Measurements from ENCODE around the gene OGG1.
A peak's percentile ranks its signal among the peaks of the same experiment; 100 is the strongest.
"Not testable (repeated sequence)": the region's sequence is repeated elsewhere in the genome, so short reads cannot be mapped to it uniquely, and the experiment has no call there.

OGG1 gene

GRCh38 chr3:9760779-9761505 lies 11.2 kb downstream of the OGG1 start:
- Histone ChIP-seq H2AFZ (ENCODE audit: low read depth, low read length) (no peak overlapping the region), H3K9me3 (ENCODE audit: low read length) (no peaks in the 10 kb centered on the region), H3K36me3 (ENCODE audit: insufficient read depth, low read length) (peaks cover 51% of the 10 kb centered on the region), H3K4me1 (ENCODE audit: insufficient read depth, low read length) (no peaks in the 10 kb centered on the region), H3K27me3 (ENCODE audit: insufficient read depth, low read length) (no peaks in the 10 kb centered on the region), H3K4me3 (ENCODE audit: low read length) (no peak overlapping the region)

- Histone ChIP-seq H3K9me3 (ENCODE audit: low read length) (no peaks in the 10 kb centered on the region), H2AFZ (ENCODE audit: low read depth, low read length) (no peak overlapping the region), H3K36me3 (ENCODE audit: insufficient read depth, low read length) (peaks cover 42% of the 10 kb centered on the region), H3K4me1 (ENCODE audit: insufficient read depth, low read length) (no peaks in the 10 kb centered on the region), H3K4me3 (ENCODE audit: low read length) (no peak overlapping the region), H3K27me3 (ENCODE audit: insufficient read depth, low read length) (no peaks in the 10 kb centered on the region)
Measured at GRCh38 chr3:9761919-9762318, 12.2 kb downstream of the OGG1 start.

GRCh38 chr3:9762871-9763270 lies 13.1 kb downstream of the OGG1 start:
- Histone ChIP-seq H2AFZ (ENCODE audit: low read depth, low read length) (no peak overlapping the region), H3K27me3 (ENCODE audit: insufficient read depth, low read length) (no peaks in the 10 kb centered on the region), H3K36me3 (ENCODE audit: insufficient read depth, low read length) (peaks cover 36% of the 10 kb centered on the region)

GRCh38 chr3:9765865-9766264 lies 16.1 kb downstream of the OGG1 start:
- Histone ChIP-seq H3K9me3 (ENCODE audit: low read length) (no peaks in the 10 kb centered on the region), H3K36me3 (ENCODE audit: insufficient read depth, low read length) (peaks cover 18% of the 10 kb centered on the region), H2AFZ (ENCODE audit: low read depth, low read length) (no peak overlapping the region), H3K4me1 (ENCODE audit: insufficient read depth, low read length) (no peaks in the 10 kb centered on the region), H3K27me3 (ENCODE audit: insufficient read depth, low read length) (no peaks in the 10 kb centered on the region), H3K4me3 (ENCODE audit: low read length) (no peak overlapping the region)

More at GRCh38 chr3:9762871-9763270, 13.1 kb downstream of the OGG1 start:
- Histone ChIP-seq H3K4me3 (ENCODE audit: low read length) (no peak overlapping the region), H3K9me3 (ENCODE audit: low read length) (no peaks in the 10 kb centered on the region), H3K4me1 (ENCODE audit: insufficient read depth, low read length) (no peaks in the 10 kb centered on the region)

GRCh38 chr3:9767418-9767817 lies 17.7 kb downstream of the OGG1 start:
- Histone ChIP-seq H3K9me3 (ENCODE audit: low read length) (no peaks in the 10 kb centered on the region), H3K4me1 (ENCODE audit: insufficient read depth, low read length) (no peaks in the 10 kb centered on the region), H3K27me3 (ENCODE audit: insufficient read depth, low read length) (no peaks in the 10 kb centered on the region), H2AFZ (ENCODE audit: low read depth, low read length) (no peak overlapping the region), H3K4me3 (ENCODE audit: low read length) (no peak overlapping the region), H3K36me3 (ENCODE audit: insufficient read depth, low read length) (peaks cover 9% of the 10 kb centered on the region)

GRCh38 chr3:9768141-9768775 lies 18.5 kb downstream of the OGG1 start:
- no peaks in the 10 kb centered on the region for H3K4me1 ChIP-seq (ENCODE audit: insufficient read depth, low read length)
- no peak overlapping the region for H3K4me3 ChIP-seq (ENCODE audit: low read length)
- no peaks in the 10 kb centered on the region for H3K27me3 ChIP-seq (ENCODE audit: insufficient read depth, low read length)
- peaks cover 3% of the 10 kb centered on the region for H3K36me3 ChIP-seq (ENCODE audit: insufficient read depth, low read length)
- H3K9me3 ChIP-seq (ENCODE audit: low read length), result no peaks in the 10 kb centered on the region
- no peak overlapping the region for H2AFZ ChIP-seq (ENCODE audit: low read depth, low read length)

GRCh38 chr3:9769012-9769411 lies 19.3 kb downstream of the OGG1 start:
- Histone ChIP-seq H2AFZ (ENCODE audit: low read depth, low read length) (no peak overlapping the region), H3K4me1 (ENCODE audit: insufficient read depth, low read length) (no peaks in the 10 kb centered on the region), H3K27me3 (ENCODE audit: insufficient read depth, low read length) (no peaks in the 10 kb centered on the region), H3K9me3 (ENCODE audit: low read length) (no peaks in the 10 kb centered on the region), H3K36me3 (ENCODE audit: insufficient read depth, low read length) (peaks cover 3% of the 10 kb centered on the region), H3K4me3 (ENCODE audit: low read length) (peak overlapping the region; percentile 25)

- Histone ChIP-seq H3K36me3 (ENCODE audit: insufficient read depth, low read length) (peaks cover 3% of the 10 kb centered on the region), H3K4me3 (ENCODE audit: low read length) (peak within 1 kb of the TSS; percentile 25)
Measured at GRCh38 chr3:9769426-9770275, 19.9 kb downstream of the OGG1 start, which contains the start of gene CAMK1. Gene CAMK1, minus strand, starts transcription at chr3:9769947. Its CDS starts 2,198 bp downstream, at chr3:9767749.

GRCh38 chr3:9770276-9770812 lies 20.6 kb downstream of the OGG1 start:
- Histone ChIP-seq H2AFZ (ENCODE audit: low read depth, low read length) (no peak overlapping the region), H3K4me3 (ENCODE audit: low read length) (no peak overlapping the region), H3K36me3 (ENCODE audit: insufficient read depth, low read length) (peaks cover 3% of the 10 kb centered on the region), H3K27me3 (ENCODE audit: insufficient read depth, low read length) (no peaks in the 10 kb centered on the region), H3K9me3 (ENCODE audit: low read length) (no peaks in the 10 kb centered on the region), H3K4me1 (ENCODE audit: insufficient read depth, low read length) (no peaks in the 10 kb centered on the region)

More at GRCh38 chr3:9769426-9770275, 19.9 kb downstream of the OGG1 start, which contains the start of gene CAMK1:
- H3K9me3 ChIP-seq (ENCODE audit: low read length), result no peaks in the 10 kb centered on the region
- H3K4me1 ChIP-seq (ENCODE audit: insufficient read depth, low read length), result no peaks in the 10 kb centered on the region
- H3K27me3 ChIP-seq (ENCODE audit: insufficient read depth, low read length), result no peaks in the 10 kb centered on the region
- H2AFZ ChIP-seq (ENCODE audit: low read depth, low read length), result no peak within 1 kb of the TSS

- H2AFZ ChIP-seq (ENCODE audit: low read depth, low read length); H3K4me1 ChIP-seq (ENCODE audit: insufficient read depth, low read length); H3K9me3 ChIP-seq (ENCODE audit: low read length); H3K27me3 ChIP-seq (ENCODE audit: insufficient read depth, low read length); H3K4me3 ChIP-seq (ENCODE audit: low read length); H3K36me3 ChIP-seq (ENCODE audit: insufficient read depth, low read length): not testable (repeated sequence)
Measured at GRCh38 chr3:9771007-9771406, 21.3 kb downstream of the OGG1 start.

GRCh38 chr3:9776896-9777693 lies 27.3 kb downstream of the OGG1 start:
- Histone ChIP-seq H3K9me3 (ENCODE audit: low read length) (no peaks in the 10 kb centered on the region), H3K4me1 (ENCODE audit: insufficient read depth, low read length) (no peaks in the 10 kb centered on the region), H3K27me3 (ENCODE audit: insufficient read depth, low read length) (no peaks in the 10 kb centered on the region), H3K36me3 (ENCODE audit: insufficient read depth, low read length) (peaks cover 20% of the 10 kb centered on the region), H3K4me3 (ENCODE audit: low read length) (no peak overlapping the region), H2AFZ (ENCODE audit: low read depth, low read length) (no peak overlapping the region)

- no peaks in the 10 kb centered on the region for H3K9me3 ChIP-seq (ENCODE audit: low read length)
- H2AFZ ChIP-seq (ENCODE audit: low read depth, low read length), result no peak overlapping the region
- H3K4me1 ChIP-seq (ENCODE audit: insufficient read depth, low read length), result no peaks in the 10 kb centered on the region
- no peaks in the 10 kb centered on the region for H3K27me3 ChIP-seq (ENCODE audit: insufficient read depth, low read length)
- H3K4me3 ChIP-seq (ENCODE audit: low read length), result no peak overlapping the region
- peaks cover 25% of the 10 kb centered on the region for H3K36me3 ChIP-seq (ENCODE audit: insufficient read depth, low read length)
Measured at GRCh38 chr3:9777694-9778021, 27.9 kb downstream of the OGG1 start.
